ENCODE results near the gene PRR19. TPM values are rescaled to one million over a fixed set of nuclear protein-coding genes. Genes with fewer than 3 reads are reported as not detected.

The PRR19 gene
- polyA plus RNA-seq, 3 donors: 0.35 to 0.51 (median 0.38) TPM

DNA sequence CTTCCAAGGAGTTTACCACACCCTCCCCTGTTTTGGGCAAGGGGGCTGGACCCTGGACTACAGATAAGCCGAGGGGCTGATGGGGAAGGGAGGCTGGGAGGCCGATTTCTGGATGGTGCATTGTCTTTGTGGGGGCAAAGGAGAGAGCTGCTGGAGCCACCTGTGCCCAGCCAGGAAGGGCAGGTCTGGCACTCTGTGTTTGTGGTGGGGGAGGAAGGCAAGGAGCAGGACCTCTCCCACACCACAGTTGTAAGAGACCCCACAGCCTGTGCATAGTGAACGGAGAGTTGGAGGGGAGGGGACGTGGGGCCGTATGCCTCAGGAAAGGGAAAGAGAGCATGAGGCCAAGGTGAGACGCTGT lies 16.0 kb upstream of the PRR19 start:
- DNase-seq: no peak
- no peak overlapping the region for H2AFZ ChIP-seq (ENCODE audit: insufficient read depth, low read depth, low read length, poor library complexity, severe bottlenecking)
- 5% methylated on average over 3 of the region's 6 CpGs for WGBS (ENCODE audit: insufficient coverage)
- H3K9ac ChIP-seq (ENCODE audit: insufficient read depth, low read length, poor library complexity, severe bottlenecking): peak overlapping the region; percentile 72
- H3K4me3 ChIP-seq (replicated peaks in 1 of 3; ENCODE audit: low read depth in 2 of 3, low read length in 3 of 3): peak overlapping the region; percentile 50 to 88 (median 54)
- H4K20me1 ChIP-seq (ENCODE audit: insufficient read depth, low read length): peaks cover 73% of the 10 kb centered on the region
- Mint-ChIP-seq H3K4me1 (peaks cover 35% of the 10 kb centered on the region), H3K27ac (peak overlapping the region; percentile 88 to 98 (median 93)), H3K36me3 (peaks cover 29 to 40% of the 10 kb centered on the region in 2 donors), H3K4me3 (peak overlapping the region; percentile 93 to 95), H3K27me3 (ENCODE audit: low read depth in 3 of 3) (peaks cover 0 to 5% (median 2%) of the 10 kb centered on the region in 3 donors), H3K9me3 (no peaks in the 10 kb centered on the region)
- no peaks in the 10 kb centered on the region for H3K9me3 ChIP-seq (replicated peaks in 1 of 2; ENCODE audit: control insufficient read depth in 1 of 2, insufficient read depth in 1 of 2, low read length in 2 of 2)
- H3K27ac ChIP-seq (ENCODE audit: low read depth in 1 of 2, low read length in 2 of 2): peak overlapping the region; percentile 74 to 79
- H3K4me1 ChIP-seq (ENCODE audit: control insufficient read depth in 1 of 2, insufficient read depth in 2 of 2, low read length in 2 of 2): peaks cover 55 to 66% of the 10 kb centered on the region in 2 donors
- H3K36me3 ChIP-seq (replicated peaks in 1 of 2; ENCODE audit: control insufficient read depth in 1 of 2, insufficient read depth in 2 of 2, low read length in 2 of 2): peaks cover 36 to 39% of the 10 kb centered on the region in 2 donors
- H3K27me3 ChIP-seq (ENCODE audit: control insufficient read depth in 2 of 2, insufficient read depth in 2 of 2, low read length in 2 of 2): no peaks in the 10 kb centered on the region
- intact Hi-C loops (cut with micrococcal nuclease): loop anchor here (2.0 to 10.0 kb wide), 4 partner anchors 17 to 151 kb away; partner anchors contain the start of genes PAFAH1B3 (in 1 of the 2), POU2F2 (in 1 of the 2) and PRR19 (in 1 of the 2)
- H3K79me2 ChIP-seq (ENCODE audit: insufficient read depth, low read length): peaks cover 45% of the 10 kb centered on the region
- TF ChIP-seq, protein P1, sequence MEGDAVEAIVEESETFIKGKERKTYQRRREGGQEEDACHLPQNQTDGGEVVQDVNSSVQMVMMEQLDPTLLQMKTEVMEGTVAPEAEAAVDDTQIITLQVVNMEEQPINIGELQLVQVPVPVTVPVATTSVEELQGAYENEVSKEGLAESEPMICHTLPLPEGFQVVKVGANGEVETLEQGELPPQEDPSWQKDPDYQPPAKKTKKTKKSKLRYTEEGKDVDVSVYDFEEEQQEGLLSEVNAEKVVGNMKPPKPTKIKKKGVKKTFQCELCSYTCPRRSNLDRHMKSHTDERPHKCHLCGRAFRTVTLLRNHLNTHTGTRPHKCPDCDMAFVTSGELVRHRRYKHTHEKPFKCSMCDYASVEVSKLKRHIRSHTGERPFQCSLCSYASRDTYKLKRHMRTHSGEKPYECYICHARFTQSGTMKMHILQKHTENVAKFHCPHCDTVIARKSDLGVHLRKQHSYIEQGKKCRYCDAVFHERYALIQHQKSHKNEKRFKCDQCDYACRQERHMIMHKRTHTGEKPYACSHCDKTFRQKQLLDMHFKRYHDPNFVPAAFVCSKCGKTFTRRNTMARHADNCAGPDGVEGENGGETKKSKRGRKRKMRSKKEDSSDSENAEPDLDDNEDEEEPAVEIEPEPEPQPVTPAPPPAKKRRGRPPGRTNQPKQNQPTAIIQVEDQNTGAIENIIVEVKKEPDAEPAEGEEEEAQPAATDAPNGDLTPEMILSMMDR (IDR thresholded peaks at IDR 0.05): no peak
- H3K4me2 ChIP-seq (replicated peaks; ENCODE audit: extremely low read depth, low read length, poor library complexity, severe bottlenecking): peak overlapping the region; percentile 90

DNA sequence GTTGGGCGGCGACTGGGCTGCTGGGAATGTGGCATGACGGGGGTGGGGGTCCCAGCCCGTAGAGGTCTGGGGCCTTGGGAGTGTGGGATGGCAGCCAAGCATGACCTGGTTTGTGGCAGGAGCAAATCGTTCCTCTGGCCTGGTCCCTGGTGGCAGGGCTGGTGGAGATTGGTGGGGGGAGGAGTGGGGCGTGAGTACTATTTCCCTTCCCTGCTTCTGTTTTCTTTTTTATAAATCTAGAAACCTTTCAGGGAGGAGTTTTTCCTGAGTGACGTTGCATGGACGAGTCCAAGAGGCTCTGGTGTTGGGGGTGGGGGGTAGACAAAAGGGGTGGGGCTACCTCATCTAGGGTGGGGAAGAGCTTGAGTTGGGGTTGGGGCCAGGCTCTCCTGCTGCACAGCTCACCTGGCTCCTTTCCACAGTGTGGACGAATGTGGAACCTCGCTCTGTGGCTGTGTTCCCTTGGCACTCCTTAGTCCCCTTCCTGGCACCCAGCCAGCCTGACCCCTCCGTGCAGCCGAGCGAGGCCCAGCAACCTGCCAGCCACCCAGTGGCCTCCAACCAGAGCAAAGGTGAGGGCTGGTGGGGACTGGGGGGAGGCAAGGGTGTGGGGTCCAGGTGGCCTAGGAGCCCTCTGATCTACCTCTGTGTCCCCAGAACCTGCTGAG lies 15.4 kb upstream of the PRR19 start:
- Histone ChIP-seq H3K4me2 (replicated peaks; ENCODE audit: extremely low read depth, low read length, poor library complexity, severe bottlenecking) (peak overlapping the region; percentile 90), H3K36me3 (replicated peaks in 1 of 2; ENCODE audit: control insufficient read depth in 1 of 2, insufficient read depth in 2 of 2, low read length in 2 of 2) (peaks cover 41 to 44% of the 10 kb centered on the region in 2 donors), H3K4me1 (ENCODE audit: control insufficient read depth in 1 of 2, insufficient read depth in 2 of 2, low read length in 2 of 2) (peaks cover 50 to 60% of the 10 kb centered on the region in 2 donors), H3K4me3 (replicated peaks in 1 of 3; ENCODE audit: low read depth in 2 of 3, low read length in 3 of 3) (peak overlapping the region; percentile 50 to 88 (median 54)), H3K9me3 (replicated peaks in 1 of 2; ENCODE audit: control insufficient read depth in 1 of 2, insufficient read depth in 1 of 2, low read length in 2 of 2) (no peaks in the 10 kb centered on the region), H3K9ac (ENCODE audit: insufficient read depth, low read length, poor library complexity, severe bottlenecking) (peak overlapping the region; percentile 72), H4K20me1 (ENCODE audit: insufficient read depth, low read length) (peaks cover 74% of the 10 kb centered on the region), H3K79me2 (ENCODE audit: insufficient read depth, low read length) (peaks cover 40% of the 10 kb centered on the region), H2AFZ (ENCODE audit: insufficient read depth, low read depth, low read length, poor library complexity, severe bottlenecking) (no peak overlapping the region), H3K27ac (ENCODE audit: low read depth in 1 of 2, low read length in 2 of 2) (peak overlapping the region; percentile 74 to 79), H3K27me3 (ENCODE audit: control insufficient read depth in 2 of 2, insufficient read depth in 2 of 2, low read length in 2 of 2) (no peaks in the 10 kb centered on the region)
- H3K27me3 Mint-ChIP-seq (ENCODE audit: low read depth in 3 of 3): peaks cover 0 to 5% (median 2%) of the 10 kb centered on the region in 3 donors
- intact Hi-C loops (cut with micrococcal nuclease): loop anchor here (2.0 to 10.0 kb wide), 4 partner anchors 16 to 152 kb away; partner anchors contain the start of genes PAFAH1B3 (in 1 of the 2), POU2F2 (in 1 of the 2) and PRR19 (in 1 of the 2)
- H3K4me1 Mint-ChIP-seq: peaks cover 32% of the 10 kb centered on the region
- WGBS (ENCODE audit: insufficient coverage): 42% methylated on average over 6 of the region's 13 CpGs
- peak overlapping the region; percentile 93 to 95 for H3K4me3 Mint-ChIP-seq
- peak overlapping the region; percentile 88 to 98 (median 93) for H3K27ac Mint-ChIP-seq
- H3K36me3 Mint-ChIP-seq: peaks cover 33 to 45% of the 10 kb centered on the region in 2 donors
- peak; percentile 46 to 51 (median 49) for DNase-seq
- TF ChIP-seq, protein P1 (IDR thresholded peaks at IDR 0.05): no peak
- no peaks in the 10 kb centered on the region for H3K9me3 Mint-ChIP-seq
